ENCODE measurements around the gene MATN1.

DNA sequence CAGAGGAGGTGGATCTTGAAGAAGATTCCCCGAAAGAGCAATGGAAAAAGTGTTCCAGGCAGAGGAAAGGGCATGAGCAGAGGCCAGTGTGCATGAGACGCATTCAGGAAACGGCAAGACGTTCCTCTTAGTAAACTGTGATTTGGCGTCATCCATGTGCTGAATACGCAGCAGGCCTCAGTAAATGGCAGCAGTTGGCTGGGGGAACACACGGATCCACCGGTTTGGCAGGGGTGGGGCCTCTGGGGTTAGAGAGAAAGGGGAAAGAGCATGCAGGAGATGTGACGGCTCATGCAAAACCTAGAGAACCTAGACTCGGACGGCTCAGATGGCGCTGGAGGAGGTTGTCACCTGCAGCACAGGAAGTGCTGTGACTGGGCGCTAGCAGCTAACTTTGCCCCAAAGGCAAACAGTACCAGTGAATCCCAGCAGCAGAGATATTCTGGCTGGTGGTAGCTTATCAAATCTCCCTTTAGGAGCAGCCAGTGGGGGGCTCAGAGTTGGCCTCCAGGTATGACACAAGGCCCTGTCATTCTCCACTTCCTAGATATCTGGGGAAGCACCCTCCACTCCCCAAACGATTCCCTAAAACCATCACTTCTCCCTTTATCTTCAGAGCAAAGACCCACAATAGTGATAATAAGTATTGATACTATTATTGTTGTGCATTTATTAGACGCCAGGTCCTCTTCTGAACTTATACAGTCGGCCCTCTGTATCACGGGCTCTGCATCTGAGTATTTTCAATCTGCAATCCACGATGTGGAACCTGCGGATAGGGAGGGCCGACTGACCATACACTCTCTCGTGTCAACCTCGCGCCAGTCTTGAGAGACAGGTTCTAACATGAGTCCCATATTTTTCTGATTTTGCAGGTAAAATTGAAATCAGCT is 26.6 kb upstream of the MATN1 start:
- TF ChIP-seq, protein P1, sequence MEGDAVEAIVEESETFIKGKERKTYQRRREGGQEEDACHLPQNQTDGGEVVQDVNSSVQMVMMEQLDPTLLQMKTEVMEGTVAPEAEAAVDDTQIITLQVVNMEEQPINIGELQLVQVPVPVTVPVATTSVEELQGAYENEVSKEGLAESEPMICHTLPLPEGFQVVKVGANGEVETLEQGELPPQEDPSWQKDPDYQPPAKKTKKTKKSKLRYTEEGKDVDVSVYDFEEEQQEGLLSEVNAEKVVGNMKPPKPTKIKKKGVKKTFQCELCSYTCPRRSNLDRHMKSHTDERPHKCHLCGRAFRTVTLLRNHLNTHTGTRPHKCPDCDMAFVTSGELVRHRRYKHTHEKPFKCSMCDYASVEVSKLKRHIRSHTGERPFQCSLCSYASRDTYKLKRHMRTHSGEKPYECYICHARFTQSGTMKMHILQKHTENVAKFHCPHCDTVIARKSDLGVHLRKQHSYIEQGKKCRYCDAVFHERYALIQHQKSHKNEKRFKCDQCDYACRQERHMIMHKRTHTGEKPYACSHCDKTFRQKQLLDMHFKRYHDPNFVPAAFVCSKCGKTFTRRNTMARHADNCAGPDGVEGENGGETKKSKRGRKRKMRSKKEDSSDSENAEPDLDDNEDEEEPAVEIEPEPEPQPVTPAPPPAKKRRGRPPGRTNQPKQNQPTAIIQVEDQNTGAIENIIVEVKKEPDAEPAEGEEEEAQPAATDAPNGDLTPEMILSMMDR (IDR thresholded peaks at IDR 0.05) = no peak
- no peak for TF ChIP-seq POLR2A (IDR thresholded peaks at IDR 0.05)

Data from uterus (tissue), 2 donors.